Measurements from ENCODE around the gene CARD8. TPM values are rescaled to one million over a fixed set of nuclear protein-coding genes. Genes with fewer than 3 reads are reported as not detected.

The CARD8 gene
- total RNA-seq, 1 experiment from 2014 or later = 8.7 TPM

- no peak for DNase-seq
- Histone ChIP-seq H3K27me3 (ENCODE audit: low read length) (no peaks in the 10 kb centered on the region), H3K9me2 (replicated peaks; ENCODE audit: low read length) (no peaks in the 10 kb centered on the region), H3K36me3 (ENCODE audit: low read depth, low read length) (no peaks in the 10 kb centered on the region), H3K27ac (ENCODE audit: low read length) (no peak overlapping the region), H3K9ac (ENCODE audit: low read length) (no peak overlapping the region), H3K4me1 (ENCODE audit: insufficient read depth, low read length) (no peaks in the 10 kb centered on the region), H3F3A (ENCODE audit: low read length, unreplicated experiment) (no peaks in the 10 kb centered on the region), H3K4me2 (ENCODE audit: low read length) (no peak overlapping the region), H3K9me3 (ENCODE audit: low read length) (no peaks in the 10 kb centered on the region), H4K20me1 (ENCODE audit: low read length) (no peaks in the 10 kb centered on the region), H3K79me2 (ENCODE audit: low read length) (no peaks in the 10 kb centered on the region), H2AFZ (ENCODE audit: low read length) (no peak overlapping the region), H3K4me3 (ENCODE audit: low read length) (no peak overlapping the region)
- BruUV-seq (replicated peaks) = no TSS peak
- ChIA-PET CTCF (no interaction called here), POLR2A (ENCODE audit: unreplicated experiment) (no interaction called here)
- no peak for ATAC-seq
- TF ChIP-seq CTCF (conservative IDR thresholded peaks at IDR 0.05; ENCODE audit: low read depth, low read length) (no peak), EZH2phosphoT487 (IDR thresholded peaks at IDR 0.05; ENCODE audit: borderline replicate concordance, low read length) (no peak), EZH2 (IDR thresholded peaks at IDR 0.05; ENCODE audit: low read length, unreplicated experiment) (no peak)
- intact Hi-C loops (cut with micrococcal nuclease) = no loop called here
These were observed 47.7 kb upstream of the CARD8 start for GRCh38 chr19:48303367-48303766.

GRCh38 chr19:48302600-48302959 lies 46.9 kb upstream of the CARD8 start:
- Histone ChIP-seq H2AFZ (ENCODE audit: low read length) (no peak overlapping the region), H3K27me3 (ENCODE audit: low read length) (no peaks in the 10 kb centered on the region), H3F3A (ENCODE audit: low read length, unreplicated experiment) (no peaks in the 10 kb centered on the region), H3K79me2 (ENCODE audit: low read length) (no peaks in the 10 kb centered on the region), H3K9ac (ENCODE audit: low read length) (no peak overlapping the region), H3K4me3 (ENCODE audit: low read length) (no peak overlapping the region), H3K36me3 (ENCODE audit: low read depth, low read length) (no peaks in the 10 kb centered on the region), H4K20me1 (ENCODE audit: low read length) (no peaks in the 10 kb centered on the region), H3K4me1 (ENCODE audit: insufficient read depth, low read length) (no peaks in the 10 kb centered on the region), H3K4me2 (ENCODE audit: low read length) (no peak overlapping the region), H3K9me3 (ENCODE audit: low read length) (no peaks in the 10 kb centered on the region), H3K27ac (ENCODE audit: low read length) (no peak overlapping the region), H3K9me2 (replicated peaks; ENCODE audit: low read length) (no peaks in the 10 kb centered on the region)
- DNase-seq (no peak), ATAC-seq (no peak)
- no TSS peak for BruUV-seq (replicated peaks)
- TF ChIP-seq EZH2phosphoT487 (IDR thresholded peaks at IDR 0.05; ENCODE audit: borderline replicate concordance, low read length) = no peak
- TF ChIP-seq CTCF (conservative IDR thresholded peaks at IDR 0.05; ENCODE audit: low read depth, low read length) = no peak
- TF ChIP-seq EZH2 (IDR thresholded peaks at IDR 0.05; ENCODE audit: low read length, unreplicated experiment) = no peak
- ChIA-PET CTCF (no interaction called here), POLR2A (ENCODE audit: unreplicated experiment) (no interaction called here)
- intact Hi-C loops (cut with micrococcal nuclease) = no loop called here

- POLR2A ChIA-PET (ENCODE audit: unreplicated experiment) = no interaction called here
- Histone ChIP-seq H3F3A (ENCODE audit: low read length, unreplicated experiment) (no peaks in the 10 kb centered on the region), H3K9me3 (ENCODE audit: low read length) (no peaks in the 10 kb centered on the region), H3K4me3 (ENCODE audit: low read length) (no peak overlapping the region), H3K27ac (ENCODE audit: low read length) (no peak overlapping the region), H3K4me1 (ENCODE audit: insufficient read depth, low read length) (no peaks in the 10 kb centered on the region), H3K27me3 (ENCODE audit: low read length) (no peaks in the 10 kb centered on the region), H3K4me2 (ENCODE audit: low read length) (no peak overlapping the region), H3K79me2 (ENCODE audit: low read length) (no peaks in the 10 kb centered on the region), H3K9me2 (replicated peaks; ENCODE audit: low read length) (no peaks in the 10 kb centered on the region), H4K20me1 (ENCODE audit: low read length) (no peaks in the 10 kb centered on the region), H3K9ac (ENCODE audit: low read length) (no peak overlapping the region), H3K36me3 (ENCODE audit: low read depth, low read length) (no peaks in the 10 kb centered on the region), H2AFZ (ENCODE audit: low read length) (no peak overlapping the region)
- DNase-seq (no peak), ATAC-seq (no peak)
- intact Hi-C loops (cut with micrococcal nuclease) = no loop called here
- no TSS peak for BruUV-seq (replicated peaks)
- CTCF ChIA-PET = no interaction called here
- TF ChIP-seq CTCF (conservative IDR thresholded peaks at IDR 0.05; ENCODE audit: low read depth, low read length) (no peak), EZH2 (IDR thresholded peaks at IDR 0.05; ENCODE audit: low read length, unreplicated experiment) (no peak), EZH2phosphoT487 (IDR thresholded peaks at IDR 0.05; ENCODE audit: borderline replicate concordance, low read length) (no peak)
These were observed 46.3 kb upstream of the CARD8 start for GRCh38 chr19:48301886-48302599.
